SK-N-SH (cell line): ENCODE results near the gene ZNF674. TPM values are rescaled to one million over a fixed set of nuclear protein-coding genes. Genes with fewer than 3 reads are reported as not detected.

ENCODE experiments used
- CTCF ChIA-PET: fragments of 300-600, 350-600 bp; formaldehyde crosslinking; extraction: SDS; loops from one replicate; lab custom pipeline; 2021; lab: Yijun Ruan, JAX
- POLR2A ChIA-PET: fragments of 350-600 bp; sonication (Branson Sonifier 250); formaldehyde crosslinking; extraction: SDS; loops from one replicate; lab custom pipeline; 2020; ENCODE audit warnings: antibody characterized with exemption, inconsistent platforms; lab: Yijun Ruan, JAX
- DNase-seq: peaks from one replicate; pipeline ENCODE4 v3.0.0; 2012
- H2AFZ ChIP-seq: fragments of 200-600 bp; sonication (generic); 2 replicates; pipeline ENCODE4 v1.8.1; 2016; ENCODE audit warnings: antibody characterized with exemption, mild to moderate bottlenecking, low read depth
- H3F3A ChIP-seq: fragments of 200-600 bp; sonication (generic); replicated peaks from 2 replicates; pipeline ENCODE3; 2016; ENCODE audit warnings: antibody characterized with exemption, mild to moderate bottlenecking; ENCODE audit not compliant: insufficient read depth
- H3K27ac ChIP-seq, 2 experiments: fragments of 200-500 bp in 1 of 2; fragments of 200-600 bp in 1 of 2; sonication (Bioruptor generic) in 1 of 2; sonication (generic), shearing (Covaris generic) in 1 of 2; 2 replicates each; pipeline versions ENCODE4 v1.5.1 to v1.6.1; 2014 to 2016; ENCODE audit warnings: low read depth in 2 of 2, inconsistent platforms in 1 of 2, low read length in 1 of 2, mild to moderate bottlenecking in 1 of 2, mixed read lengths in 1 of 2
- H3K27me3 ChIP-seq: fragments of 200-600 bp; sonication (generic), shearing (Covaris generic); 2 replicates; pipeline ENCODE4 v1.6.1; 2016; ENCODE audit warnings: mixed run types; ENCODE audit not compliant: insufficient read depth
- H3K36me3 ChIP-seq, 2 experiments: fragments of 200-500 bp in 1 of 2; fragments of 200-600 bp in 1 of 2; sonication (Bioruptor generic) in 1 of 2; sonication (generic) in 1 of 2; replicated peaks in 1 of 2; 2 replicates each; pipeline versions ENCODE3 to v1.5.1; 2014 to 2016; ENCODE audit warnings: low read length in 1 of 2, mild to moderate bottlenecking in 1 of 2; ENCODE audit not compliant: insufficient read depth in 2 of 2, control insufficient read depth in 1 of 2
- H3K4me1 ChIP-seq, 2 experiments: fragments of 200-500 bp in 1 of 2; fragments of 200-600 bp in 1 of 2; sonication (Bioruptor generic) in 1 of 2; sonication (generic), shearing (Covaris generic) in 1 of 2; 2 replicates each; pipeline versions ENCODE4 v1.5.1 to v1.6.1; 2014 to 2016; ENCODE audit warnings: low read depth in 1 of 2, low read length in 1 of 2, mixed run types in 1 of 2; ENCODE audit not compliant: insufficient read depth in 2 of 2, control insufficient read depth in 1 of 2
- H3K4me2 ChIP-seq: fragments of 200-600 bp; sonication (generic), shearing (Covaris generic); 2 replicates; pipeline ENCODE4 v1.6.1; 2017; ENCODE audit warnings: mixed run types
- H3K4me3 ChIP-seq, 2 experiments: fragments of 200-500 bp in 1 of 2; fragments of 200-600 bp in 1 of 2; sonication (Bioruptor generic) in 1 of 2; sonication (generic), shearing (Covaris generic) in 1 of 2; 2 replicates each; pipeline versions ENCODE4 v1.5.1 to v1.8.1; 2014 to 2016; ENCODE audit warnings: low read depth in 2 of 2, inconsistent platforms in 1 of 2, low read length in 1 of 2, mild to moderate bottlenecking in 1 of 2, mixed read lengths in 1 of 2, moderate library complexity in 1 of 2
- H3K79me2 ChIP-seq: fragments of 200-600 bp; sonication (generic); 2 replicates; pipeline ENCODE4 v1.8.1; 2017; ENCODE audit warnings: mild to moderate bottlenecking; ENCODE audit not compliant: insufficient read depth
- H3K9ac ChIP-seq: fragments of 200-600 bp; sonication (generic); 2 replicates; pipeline ENCODE4 v1.6.1; 2017; ENCODE audit warnings: mixed run types
- H3K9me2 ChIP-seq: fragments of 200-600 bp; sonication (generic); 2 replicates; pipeline ENCODE4 v1.6.1; 2017; ENCODE audit warnings: mixed run types
- H3K9me3 ChIP-seq: fragments of 200-600 bp; sonication (generic); 2 replicates; pipeline ENCODE4 v1.6.1; 2017; ENCODE audit warnings: mixed run types, mild to moderate bottlenecking, moderate library complexity
- H4K20me1 ChIP-seq: fragments of 200-600 bp; sonication (generic); 2 replicates; pipeline ENCODE4 v1.6.1; 2017; ENCODE audit warnings: mild to moderate bottlenecking, mixed run types; ENCODE audit not compliant: insufficient read depth
- CHD2 ChIP-seq: fragments of 150-350 bp; IDR thresholded peaks from 2 replicates; pipeline ENCODE4 v1.6.1; 2018; ENCODE audit warnings: low read length; ENCODE audit not compliant: partially characterized antibody
- CTCF ChIP-seq: fragments of 200-600 bp; sonication (generic); IDR thresholded peaks from 2 replicates; pipeline ENCODE4 v1.6.1; 2017; ENCODE audit warnings: antibody characterized with exemption, mild to moderate bottlenecking, moderate library complexity
- ELF1 ChIP-seq: IDR thresholded peaks from 2 replicates; pipeline ENCODE4 v1.4.0; 2012
- EP300 ChIP-seq, 2 experiments: IDR thresholded peaks; 2 replicates each; pipeline versions ENCODE4 v1.4.0 to v1.6.1; 2012; ENCODE audit warnings: borderline replicate concordance in 1 of 2, low read depth in 1 of 2, low read length in 1 of 2
- FOXJ3 ChIP-seq: sonication (generic); formaldehyde crosslinking; IDR thresholded peaks from 2 replicates; pipeline ENCODE4 v1.5.1; 2020; ENCODE audit warnings: mild to moderate bottlenecking, missing genetic modification reagents
- FOXM1 ChIP-seq: IDR thresholded peaks from 2 replicates; pipeline ENCODE4 v1.4.0; 2012; ENCODE audit warnings: low read depth, mild to moderate bottlenecking
- GABPA ChIP-seq: IDR thresholded peaks from 2 replicates; pipeline ENCODE4 v1.4.0; 2012; ENCODE audit warnings: low read depth, mild to moderate bottlenecking
- JUND ChIP-seq: IDR thresholded peaks from 2 replicates; pipeline ENCODE4 v1.4.0; 2012
- MEF2A ChIP-seq: IDR thresholded peaks from 2 replicates; pipeline ENCODE4 v1.4.0; 2012; ENCODE audit warnings: low read depth, borderline replicate concordance
- NFIC ChIP-seq: IDR thresholded peaks from 2 replicates; pipeline ENCODE4 v1.4.0; 2012; ENCODE audit warnings: borderline replicate concordance
- POLR2AphosphoS5 ChIP-seq: IDR thresholded peaks from 2 replicates; pipeline ENCODE4 v1.6.1; 2012; ENCODE audit warnings: low read depth, low read length
- RAD21 ChIP-seq: IDR thresholded peaks from 2 replicates; pipeline ENCODE4 v1.6.1; 2012; ENCODE audit warnings: mild to moderate bottlenecking, low read length
- RCOR1 ChIP-seq: fragments of 150-350 bp; IDR thresholded peaks from 2 replicates; pipeline ENCODE4 v1.6.1; 2017; ENCODE audit warnings: antibody characterized with exemption, low read length
- RXRA ChIP-seq: IDR thresholded peaks from 2 replicates; pipeline ENCODE4 v1.4.0; 2012; ENCODE audit warnings: low read depth, mild to moderate bottlenecking, borderline replicate concordance
- SMC3 ChIP-seq: IDR thresholded peaks from 2 replicates; pipeline ENCODE4 v1.6.1; 2012; ENCODE audit warnings: low read depth, low read length, improper control_type of control experiment
- TCF12 ChIP-seq: IDR thresholded peaks from 2 replicates; pipeline ENCODE4 v1.4.0; 2012
- USF1 ChIP-seq: IDR thresholded peaks from 2 replicates; pipeline ENCODE4 v1.4.0; 2012; ENCODE audit warnings: low read depth, borderline replicate concordance
- USF2 ChIP-seq: fragments of 150-350 bp; IDR thresholded peaks from 2 replicates; pipeline ENCODE4 v1.6.1; 2017; ENCODE audit warnings: antibody characterized with exemption, low read length, low read depth, borderline replicate concordance
- YY1 ChIP-seq: IDR thresholded peaks from 2 replicates; pipeline ENCODE4 v1.4.0; 2012; ENCODE audit warnings: low read depth, mild to moderate bottlenecking
- ZBTB33 ChIP-seq: IDR thresholded peaks from 2 replicates; pipeline ENCODE4 v1.4.0; 2012; ENCODE audit warnings: low read depth, borderline replicate concordance
- WGBS: methylation state at CpG from one replicate; pipeline ENCODE4 v1.1.6; 2017; ENCODE audit warnings: low lambda C conversion rate; 5-methylcytosine and 5-hydroxymethylcytosine counted together
- polyA plus RNA-seq, 3 experiments: library from polyadenylated mRNA; depleted of rRNA; stranded (reverse); fragments of >200 nt; gene quantifications; 2 replicates each; pipeline ENCODE4 v1.2.3, GENCODE V29; 2012

The ZNF674 gene
- polyA plus RNA-seq, 1 of the 3 experiments (the other 2 are of a cell fraction) = 2.3 TPM

GRCh38 chrX:46571423-46572339 lies 26.5 kb upstream of the ZNF674 start:
- Histone ChIP-seq H3K27ac (no peak overlapping the region), H3K4me2 (no peak overlapping the region), H3K9me2 (no peaks in the 10 kb centered on the region), H3K4me1 (peaks cover 0 to 5% of the 10 kb centered on the region in 2 experiments; a peak in 1 of 4 replicates), H3K4me3 (no peak overlapping the region), H4K20me1 (no peaks in the 10 kb centered on the region), H3K36me3 (no peaks in the 10 kb centered on the region), H3K79me2 (no peaks in the 10 kb centered on the region; the same call in 1 of the 2 replicates), H3K9me3 (no peaks in the 10 kb centered on the region), H3K9ac (no peak overlapping the region), H3F3A (peaks cover 1% of the 10 kb centered on the region), H3K27me3 (peaks cover 8% of the 10 kb centered on the region), H2AFZ (no peak overlapping the region)
- WGBS = 54% methylated on average over 10 of the region's 10 CpGs
- CTCF ChIA-PET = interaction anchor here (0.8 to 1.6 kb wide), 3 partner anchors 12 to 26 kb away, joined by 3 to 4 read pairs (median 4); no protein-coding TSS in a partner anchor
- TF ChIP-seq RXRA (no peak), SMC3 (no peak), FOXM1 (no peak), YY1 (no peak), USF2 (no peak), RAD21 (no peak), CHD2 (no peak), CTCF (no peak), POLR2AphosphoS5 (no peak), EP300 (IDR thresholded peaks at IDR 0.05; ENCODE audit: borderline replicate concordance in 1 of 2, low read depth in 1 of 2, low read length in 1 of 2) (no peak), NFIC (no peak), MEF2A (no peak), ZBTB33 (no peak), RCOR1 (no peak), USF1 (no peak), TCF12 (no peak), JUND (no peak), GABPA (no peak), FOXJ3 (CRISPR knock-in tag) (no peak), ELF1 (no peak)
- no peak for DNase-seq
- POLR2A ChIA-PET = no interaction called here
